HG03175 (cell line): ENCODE measurements around the gene BEGAIN.

ENCODE experiments used
- ATAC-seq: cut with Tn5 transposase; IDR thresholded peaks from one replicate; pipeline ENCODE4 v1.9.1; 2021; ENCODE audit warnings: mild to moderate bottlenecking, moderate library complexity; ENCODE audit not compliant: unreplicated experiment

BEGAIN gene

DNA sequence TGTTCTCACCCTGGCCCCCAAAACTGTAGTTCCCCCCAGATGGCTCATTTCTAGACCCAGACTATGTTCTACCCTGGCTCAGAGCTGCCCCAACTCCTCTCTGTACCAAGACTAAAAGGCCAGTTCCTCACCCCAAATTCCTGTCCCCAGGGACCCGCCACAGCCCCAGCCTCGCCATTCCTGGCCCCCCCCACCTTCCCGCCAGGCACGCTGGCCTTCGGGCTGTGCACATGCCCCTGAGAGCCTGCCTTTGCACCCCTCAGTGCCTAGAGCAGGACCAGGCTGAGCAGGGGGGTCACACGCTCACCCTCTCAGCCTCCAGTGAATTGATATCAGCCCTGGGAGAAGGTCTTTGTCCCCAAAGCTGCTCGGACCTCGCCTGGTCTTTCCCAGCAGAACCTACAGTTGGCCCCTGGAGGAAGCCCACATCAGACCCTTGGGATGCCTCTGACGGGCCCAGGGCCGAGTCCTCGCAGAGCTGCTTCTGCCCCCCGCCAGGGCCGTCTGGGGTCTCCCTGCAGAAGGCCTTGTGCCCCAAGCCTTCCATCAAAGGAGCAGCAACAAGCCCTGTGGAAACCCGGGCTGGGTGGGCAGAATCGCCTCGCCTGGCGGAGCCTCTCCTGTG lies 32.4 kb downstream of the BEGAIN start:
- no peak for ATAC-seq

DNA sequence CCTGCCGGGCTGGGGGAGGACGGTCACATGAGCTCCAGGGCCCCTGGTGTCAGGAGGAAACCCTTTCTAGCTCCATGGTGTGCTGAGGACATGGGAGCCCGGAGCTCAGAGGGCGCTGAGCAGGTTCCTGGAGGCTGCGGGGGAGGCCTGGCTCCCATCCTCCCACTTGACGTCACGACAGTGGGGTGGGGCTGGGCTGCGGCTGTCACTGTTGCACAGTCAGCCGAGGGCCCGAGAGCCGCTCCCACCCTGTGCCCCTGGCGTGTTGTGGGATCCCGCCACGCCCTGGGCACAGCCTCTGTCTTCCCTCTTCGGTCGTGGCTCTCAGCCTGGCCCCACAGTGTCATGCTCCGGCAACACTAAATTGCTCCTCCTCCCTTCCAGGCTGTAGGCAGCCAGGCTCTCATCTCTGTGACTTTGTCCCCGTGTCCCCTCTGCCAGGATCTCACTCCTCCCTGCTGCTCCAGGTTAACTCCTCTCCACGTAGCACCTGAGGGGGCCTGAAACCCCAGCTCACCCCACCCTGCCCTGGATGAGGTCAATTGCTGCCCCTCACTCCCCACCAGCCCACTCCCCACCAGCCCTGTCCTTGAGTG lies 33.0 kb downstream of the BEGAIN start:
- no peak for ATAC-seq

DNA sequence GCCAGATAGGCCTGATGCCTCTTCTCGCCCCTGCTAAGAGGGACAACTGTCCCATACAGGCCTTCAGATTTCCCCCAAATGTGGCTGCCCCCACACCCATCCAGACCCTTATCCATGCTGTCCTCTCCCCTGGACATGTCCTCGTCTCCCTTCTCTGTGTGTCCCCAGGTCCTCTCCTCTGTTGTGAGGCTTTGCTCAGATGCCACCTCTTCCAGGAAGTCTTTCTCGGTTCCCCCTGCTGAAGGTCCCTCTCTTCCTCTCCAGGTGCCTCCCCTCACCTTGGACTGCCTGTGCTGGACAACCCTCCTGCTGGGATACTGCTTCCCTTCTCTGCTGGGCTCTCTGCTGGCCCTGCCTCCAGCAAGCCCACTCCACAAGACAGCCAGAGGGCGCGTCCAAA lies 33.7 kb downstream of the BEGAIN start:
- no peak for ATAC-seq

DNA sequence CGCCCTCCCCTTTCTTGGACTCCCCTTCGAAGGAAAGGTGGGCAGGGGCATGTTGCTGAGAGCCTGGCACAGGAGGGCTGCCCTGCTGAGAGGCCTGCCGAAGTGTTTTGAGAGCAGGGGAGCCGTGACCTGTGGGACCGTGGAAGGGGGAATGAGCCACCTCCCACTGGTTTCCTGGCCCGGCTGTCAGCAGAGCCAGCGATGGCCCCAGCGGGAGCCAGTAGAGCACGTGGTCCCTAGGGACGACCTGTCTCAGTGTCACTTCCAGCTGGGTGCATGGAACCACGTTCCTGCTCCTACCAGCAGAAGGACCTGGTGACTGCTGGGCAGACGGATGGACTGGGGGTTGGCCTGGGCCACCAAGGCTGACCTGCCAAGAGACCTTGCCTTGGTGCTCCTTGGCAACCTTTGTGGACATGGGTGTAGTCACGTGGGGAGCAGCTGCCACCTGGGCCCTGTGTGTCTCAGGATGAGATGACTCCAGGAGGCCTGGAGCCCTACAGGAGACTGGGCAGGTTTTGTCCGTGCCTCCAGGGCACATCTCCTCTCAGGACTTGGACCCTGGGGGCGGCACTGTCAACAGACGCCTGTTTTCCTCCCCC lies 34.6 kb downstream of the BEGAIN start:
- ATAC-seq, result no peak

DNA sequence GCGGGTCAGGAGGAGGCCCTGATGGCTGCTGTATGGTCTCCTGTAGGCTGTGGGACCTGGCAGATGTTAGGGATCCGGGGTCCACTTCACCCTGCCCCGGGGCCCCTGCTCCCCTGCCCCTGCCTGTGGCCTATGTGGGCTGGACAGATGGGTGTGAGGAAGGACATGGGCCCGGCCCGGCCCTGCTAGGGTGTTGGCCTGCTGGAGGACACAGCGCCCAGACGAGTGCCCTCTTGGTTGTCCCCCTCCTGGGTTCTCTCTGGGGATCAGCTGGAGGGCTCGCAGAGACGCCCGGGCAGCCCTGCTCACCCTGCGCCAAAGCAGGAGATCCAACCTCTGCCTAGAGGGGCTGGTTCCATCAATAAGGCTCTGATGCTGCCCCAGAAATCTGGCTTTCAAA lies 36.2 kb downstream of the BEGAIN start:
- ATAC-seq, result no peak

DNA sequence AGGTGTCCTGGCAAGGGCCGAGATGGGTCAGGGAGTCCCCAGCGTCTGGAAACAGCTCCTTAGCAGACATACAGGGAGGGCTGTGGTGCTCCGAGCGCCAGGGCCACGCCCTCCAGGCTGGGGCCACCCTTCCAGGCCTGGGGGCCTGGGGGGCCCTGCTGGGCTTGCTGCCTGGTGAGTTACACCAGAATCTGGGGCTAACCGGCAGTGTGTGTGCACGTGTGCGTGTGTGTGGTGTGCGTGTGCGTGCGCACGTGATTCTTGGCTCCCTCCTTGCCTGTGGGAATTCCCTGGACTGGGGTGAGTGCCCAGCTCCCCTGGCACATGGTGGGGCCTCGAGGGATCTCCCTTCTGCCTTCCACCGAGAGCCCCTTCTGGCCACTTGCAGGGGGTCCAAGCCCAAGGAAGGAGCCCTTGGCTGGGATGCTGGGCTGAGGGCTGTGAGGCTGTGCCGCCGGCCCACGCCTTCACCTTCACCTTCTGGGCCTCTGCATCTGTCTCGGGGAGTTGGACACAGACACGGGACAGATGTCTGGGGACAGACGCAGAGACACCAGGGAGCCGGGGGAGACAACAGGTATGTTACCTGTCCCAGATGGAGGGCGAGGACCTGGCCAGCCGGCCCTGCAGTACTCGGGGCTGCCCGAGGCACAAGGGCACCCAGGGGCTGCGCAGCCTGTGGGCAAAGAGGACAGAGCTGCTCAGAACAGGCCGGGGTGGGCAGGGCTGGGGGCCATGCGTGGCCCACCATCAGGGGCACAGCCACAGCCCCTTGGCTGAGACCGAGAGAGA lies 37.2 kb downstream of the BEGAIN start:
- no peak for ATAC-seq

DNA sequence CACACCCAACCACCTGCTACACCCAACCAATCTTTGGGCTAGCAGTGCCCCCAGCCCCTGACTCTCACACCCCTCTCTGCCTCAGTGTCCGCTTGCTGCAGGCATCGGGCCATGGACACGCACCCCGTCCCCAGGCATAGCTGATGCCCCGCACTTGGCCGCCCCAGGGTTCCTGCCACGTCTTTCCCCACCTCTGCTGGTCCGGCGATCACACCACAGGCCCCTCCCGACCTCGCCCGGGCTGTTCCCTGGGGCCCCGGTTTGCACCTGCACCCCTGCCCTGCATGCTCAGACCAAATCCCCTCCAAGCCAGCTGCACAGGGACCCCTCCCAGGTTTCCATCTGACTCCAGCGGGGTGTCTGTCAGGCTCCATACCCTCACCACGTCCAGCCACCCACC lies 38.3 kb downstream of the BEGAIN start:
- ATAC-seq, result no peak

DNA sequence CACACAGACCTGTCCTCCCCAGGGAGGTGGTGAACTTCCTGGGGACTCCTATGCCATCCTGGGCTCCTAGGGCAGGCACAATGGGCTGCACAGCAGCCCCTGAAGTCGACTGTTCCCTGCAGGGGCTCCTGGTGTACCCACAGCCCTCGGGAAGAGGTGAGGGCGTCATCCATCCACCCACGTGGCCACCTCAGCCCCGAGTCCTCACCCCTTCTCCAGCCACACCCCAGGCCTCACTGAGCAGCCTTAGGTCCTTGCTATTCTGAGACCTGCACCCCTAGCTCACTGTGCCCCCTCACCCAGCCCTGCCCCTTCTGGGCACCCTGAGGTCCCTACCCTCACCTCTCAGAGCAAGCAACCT lies 38.9 kb downstream of the BEGAIN start:
- ATAC-seq, result no peak

DNA sequence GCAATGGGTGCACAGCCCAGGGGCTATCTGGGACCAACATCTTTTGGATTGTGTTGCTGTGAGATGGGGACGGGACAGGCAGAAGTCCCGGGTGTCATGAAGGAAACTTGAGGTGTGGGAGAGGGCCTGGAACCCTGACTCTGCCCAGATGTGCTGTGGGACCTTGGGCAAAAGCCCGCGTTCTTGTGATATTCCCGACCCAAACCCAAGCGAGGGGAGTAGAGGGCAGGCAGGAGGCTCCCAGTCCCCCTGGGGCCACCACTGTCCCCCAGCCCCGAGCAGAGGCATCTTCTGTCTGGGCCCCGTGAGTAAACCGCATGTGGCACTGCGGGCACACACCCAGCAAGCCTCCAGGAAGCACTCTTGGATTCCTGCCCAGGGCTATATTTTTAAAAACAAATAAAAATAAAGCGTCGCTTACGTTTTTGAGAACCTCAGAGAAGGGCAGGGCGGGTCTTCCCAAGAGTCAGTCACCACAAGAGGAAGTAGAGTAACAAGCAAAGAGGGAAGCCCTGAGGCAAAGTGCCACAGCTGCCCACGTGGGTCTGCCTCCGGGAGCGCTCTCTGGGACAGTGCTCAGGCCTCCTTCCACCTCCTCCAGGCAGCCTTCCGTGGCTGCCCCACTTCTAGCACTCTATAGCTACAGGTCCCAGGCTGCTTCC lies 39.5 kb downstream of the BEGAIN start:
- no peak for ATAC-seq

DNA sequence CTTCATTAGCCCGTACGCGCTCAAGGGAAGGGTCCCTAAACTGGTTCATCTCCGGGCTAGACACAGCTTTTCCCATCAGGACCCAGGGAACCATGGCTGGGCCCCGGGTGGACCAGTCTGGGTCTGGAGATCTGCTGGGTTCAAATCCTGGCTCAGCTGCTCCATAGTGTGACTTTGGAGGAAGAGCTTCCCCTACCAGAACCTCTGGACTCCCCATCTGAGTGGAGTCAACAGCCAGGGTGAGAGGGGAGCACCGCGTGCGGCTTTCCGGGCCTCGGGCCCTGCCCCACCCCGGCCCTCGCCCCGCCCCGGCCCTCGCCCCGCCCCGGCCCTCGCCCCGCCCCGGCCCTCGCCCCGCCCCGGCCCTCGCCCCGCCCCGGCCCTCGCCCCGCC lies 41.2 kb downstream of the BEGAIN start:
- ATAC-seq, result no peak

DNA sequence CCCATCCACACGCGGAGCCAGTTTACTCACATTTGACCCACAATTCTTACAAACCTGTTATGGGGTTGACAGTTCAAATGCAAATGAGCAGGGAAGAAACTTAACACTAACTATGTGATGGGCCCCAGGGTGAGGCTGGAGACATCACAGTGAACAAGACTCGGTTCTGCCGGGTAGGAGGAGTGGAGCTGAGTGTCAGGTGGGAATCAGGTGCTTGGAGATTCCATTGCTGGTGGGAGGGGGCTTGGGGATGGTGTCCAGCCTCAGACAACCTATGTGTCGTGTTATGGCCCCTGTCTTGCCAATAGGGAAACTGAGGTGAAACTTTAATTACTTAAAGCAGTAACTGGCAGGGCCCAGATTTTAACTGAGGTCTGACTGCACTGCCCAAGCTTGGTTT lies 41.9 kb downstream of the BEGAIN start:
- ATAC-seq, result no peak

DNA sequence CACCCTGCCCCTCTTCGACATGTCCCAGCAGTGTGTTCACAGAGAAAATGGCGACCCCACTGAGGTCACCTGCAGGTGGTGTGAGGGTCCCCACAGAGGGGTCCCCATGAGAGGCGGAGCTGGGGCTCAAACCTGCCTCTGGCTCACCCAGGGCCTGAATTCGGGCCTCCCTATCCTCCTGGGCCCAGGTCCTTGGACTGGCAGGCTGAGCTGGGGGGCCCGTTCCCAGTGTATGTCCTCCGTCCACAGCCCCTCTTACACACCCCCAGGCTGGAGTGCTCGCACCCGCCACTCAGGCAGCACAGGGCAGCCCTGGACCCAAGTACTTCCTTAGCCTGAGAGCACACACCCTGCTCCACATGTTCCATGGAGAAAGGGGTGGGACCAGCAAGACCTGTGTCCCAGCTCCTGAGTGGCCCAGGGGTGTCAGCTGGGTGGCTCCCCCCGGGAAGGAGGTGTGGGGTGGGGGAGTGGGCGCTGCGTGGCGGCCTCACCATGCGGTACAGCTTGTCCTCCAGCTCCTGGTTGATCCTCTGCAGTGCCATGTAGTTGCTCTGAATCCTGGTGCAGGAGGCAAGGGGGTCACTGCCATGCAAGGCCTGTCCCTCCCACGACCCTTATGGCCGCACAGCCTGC lies 42.6 kb downstream of the BEGAIN start:
- ATAC-seq, result no peak

DNA sequence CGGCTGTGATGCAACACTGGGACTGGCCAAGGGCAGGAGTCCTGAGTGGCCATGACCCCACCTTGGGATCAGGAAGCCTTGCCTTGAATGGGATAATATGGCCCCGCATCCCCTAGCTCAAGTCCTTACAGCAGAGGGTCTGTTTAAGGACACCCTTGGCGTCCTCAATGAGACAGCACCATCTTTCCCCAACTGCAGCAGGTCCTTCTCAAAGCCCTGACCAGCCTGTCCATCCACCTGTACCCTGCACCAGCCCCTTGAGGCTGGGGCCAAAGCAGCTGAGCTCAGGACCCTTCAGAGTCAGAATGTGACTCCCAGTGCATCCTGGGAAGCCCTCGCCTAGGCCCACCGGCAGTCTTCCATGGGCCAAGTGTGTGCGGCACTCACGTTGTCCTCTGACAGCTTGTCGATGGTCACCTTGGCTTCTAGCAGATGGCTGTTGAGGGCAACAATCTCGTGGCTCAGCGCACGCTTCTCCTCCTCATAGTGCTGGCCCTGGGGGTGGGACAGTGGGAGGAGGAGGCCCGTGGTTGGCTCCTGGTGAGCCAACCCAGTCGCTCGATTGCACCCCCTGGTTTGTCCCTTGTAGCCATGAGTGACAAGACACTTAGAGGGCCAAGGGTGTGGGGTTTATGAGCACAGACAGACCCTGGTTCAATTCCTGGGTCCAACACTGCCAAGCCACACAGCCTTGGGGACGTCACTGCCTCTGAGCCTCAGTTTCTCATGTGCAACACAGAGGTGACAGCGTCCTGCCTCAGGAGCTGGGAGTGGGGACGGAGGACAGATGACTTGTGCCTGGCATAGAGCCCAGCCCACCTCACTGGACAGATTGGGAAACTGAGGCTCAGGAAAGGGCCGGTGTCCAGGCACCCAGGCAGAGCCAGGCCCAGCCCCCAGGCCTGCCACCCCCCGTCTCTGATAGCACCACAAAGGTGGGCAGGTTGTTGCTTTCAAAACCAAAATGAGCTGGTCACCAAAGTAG lies 43.5 kb downstream of the BEGAIN start:
- no peak for ATAC-seq

DNA sequence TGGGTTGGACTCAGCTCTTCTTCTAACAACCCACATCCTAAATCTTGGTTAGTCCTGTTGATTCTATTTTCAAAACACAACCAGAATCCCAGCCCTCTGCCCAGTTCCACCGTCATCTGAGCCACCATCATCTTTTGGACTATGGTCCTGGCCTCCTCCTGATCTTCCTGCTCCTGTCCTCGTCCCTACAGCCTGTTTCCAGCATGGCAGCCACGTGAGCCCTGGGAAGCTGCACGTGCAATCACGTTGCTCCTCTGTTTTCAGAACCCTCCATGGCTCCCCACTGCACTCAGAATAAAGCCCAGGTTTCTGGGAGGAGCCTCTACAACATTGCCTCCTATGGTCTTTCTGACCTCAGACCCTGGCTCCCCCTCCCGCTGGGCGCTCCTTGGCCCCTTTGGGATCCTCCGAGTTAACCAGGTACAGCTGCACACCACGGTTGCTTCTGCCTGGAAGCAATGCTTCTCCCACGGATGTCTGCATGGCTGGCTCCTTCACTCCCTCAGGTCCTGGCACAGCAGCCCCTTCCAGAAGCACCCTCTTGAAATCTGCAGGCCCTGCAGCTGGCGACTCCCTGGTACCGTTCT lies 44.5 kb downstream of the BEGAIN start:
- no peak for ATAC-seq

DNA sequence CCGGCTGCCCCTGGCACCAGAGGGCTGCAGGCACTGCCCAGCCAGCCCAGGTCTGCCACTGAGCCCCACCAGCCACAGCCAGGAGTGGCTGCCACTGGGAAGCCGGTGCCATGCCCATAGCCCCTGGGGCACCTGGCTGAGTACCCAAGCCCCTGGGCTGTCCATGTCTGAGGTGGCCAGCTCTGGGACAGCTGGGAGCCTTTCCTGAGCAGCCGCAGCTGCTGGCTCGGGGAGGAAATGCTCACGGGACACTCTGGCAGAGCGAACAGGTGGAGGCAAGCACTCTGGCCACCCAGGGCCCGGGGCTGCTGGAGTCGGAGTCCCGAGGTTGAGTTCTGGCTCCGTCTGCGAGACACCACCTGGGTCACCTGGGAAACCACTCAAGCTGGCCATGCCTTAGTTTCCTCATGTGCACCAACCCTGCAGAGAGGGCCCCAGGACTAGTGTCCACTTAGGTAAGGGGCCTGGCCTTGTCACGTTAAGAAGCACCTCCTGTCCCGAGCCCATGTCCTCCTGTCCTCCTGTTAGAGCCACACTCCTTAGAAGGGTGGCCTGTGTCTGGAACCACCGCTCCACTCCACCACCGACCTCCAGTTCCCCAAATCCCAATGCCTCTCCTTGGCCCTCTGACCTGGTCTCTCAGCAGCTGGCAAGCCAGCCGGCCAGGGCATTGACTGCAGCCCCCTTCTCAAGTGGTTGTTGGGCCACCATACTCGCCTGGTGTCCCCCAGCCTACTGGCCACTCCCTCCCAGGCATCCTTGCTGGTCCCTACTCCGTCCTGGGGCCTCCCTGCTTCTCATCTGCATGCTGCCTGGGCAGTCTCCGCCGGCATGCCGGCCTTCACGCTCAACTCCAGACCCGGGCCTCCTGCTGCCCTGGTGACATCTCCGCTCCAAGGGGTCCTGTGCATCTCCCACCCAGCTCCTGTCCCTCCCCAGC lies 45.3 kb downstream of the BEGAIN start:
- ATAC-seq, result no peak

DNA sequence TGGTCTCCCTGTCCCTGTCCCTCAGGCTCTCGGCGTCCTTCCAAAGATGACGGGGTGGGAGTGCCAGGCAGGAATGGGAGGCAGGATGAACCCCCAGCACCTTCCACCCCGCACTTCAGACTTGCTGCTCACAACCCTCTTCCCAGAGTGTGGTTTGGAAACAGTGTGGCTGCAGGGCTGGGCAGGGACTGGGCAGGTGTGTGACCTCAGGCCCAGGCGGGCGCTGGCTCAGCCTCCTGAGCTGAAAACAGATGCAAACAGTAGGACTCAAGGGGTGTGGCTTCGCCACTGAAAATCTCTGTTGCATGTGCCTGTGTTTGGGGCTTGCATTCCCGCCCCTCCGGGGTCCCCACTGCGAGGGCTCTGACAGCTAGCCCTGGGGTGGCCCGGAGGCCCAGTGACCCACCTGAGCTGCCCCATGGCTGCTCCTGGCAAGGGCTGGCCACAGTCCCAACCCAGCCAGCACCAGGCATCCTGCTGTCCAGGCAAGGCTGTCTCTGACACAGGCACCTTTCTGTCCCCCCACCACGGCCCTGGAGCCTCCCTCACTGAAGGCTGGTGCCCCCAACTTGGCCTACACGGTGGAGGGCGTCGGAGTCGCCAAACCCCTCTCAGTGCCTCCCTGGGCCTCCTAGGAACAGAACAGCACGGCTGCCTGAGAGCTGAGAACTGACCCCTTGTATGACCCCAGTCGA lies 46.1 kb downstream of the BEGAIN start:
- ATAC-seq, result no peak

DNA sequence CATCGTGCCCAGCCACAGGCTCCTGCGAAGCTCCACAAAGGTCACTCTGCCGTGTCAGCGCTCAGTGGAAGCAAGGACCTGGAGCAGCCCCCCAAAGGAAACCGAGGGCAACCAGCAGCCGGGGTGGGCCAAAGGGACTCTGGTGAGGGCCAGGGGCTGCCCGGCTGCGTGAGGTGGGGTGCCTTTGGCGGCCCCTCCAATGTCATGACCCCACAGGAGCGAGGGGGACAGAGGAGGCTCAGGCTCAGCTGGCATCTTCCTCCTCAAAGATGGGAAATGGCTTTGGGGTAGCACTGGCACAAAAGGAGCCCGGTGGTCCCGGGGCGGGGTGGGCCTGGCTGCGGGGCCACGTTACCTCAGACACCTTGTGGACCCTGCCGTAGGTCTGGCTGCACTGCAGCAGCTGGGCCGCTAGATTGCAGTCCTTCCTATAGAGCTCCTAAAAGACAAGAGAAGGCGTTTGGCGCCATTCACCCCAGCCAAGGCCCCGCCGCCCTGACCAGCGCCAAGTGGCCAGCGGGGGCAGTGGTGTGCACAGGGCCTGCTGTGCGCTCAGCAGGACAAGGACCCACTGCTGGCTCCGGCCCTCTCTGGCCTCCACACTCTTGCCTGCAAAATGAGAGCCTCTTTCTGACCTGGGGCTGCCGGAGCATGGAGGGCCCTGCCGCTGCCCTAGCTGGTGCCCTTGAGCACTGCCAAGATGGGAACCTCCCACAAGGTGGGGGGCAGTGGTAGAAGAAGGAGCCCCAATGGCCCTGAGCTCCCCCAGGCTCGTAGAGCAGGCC lies 46.9 kb downstream of the BEGAIN start:
- no peak for ATAC-seq
